K562 (cell line): Measurements from ENCODE around the gene MAZ. TPM values are rescaled to one million over a fixed set of nuclear protein-coding genes. Genes with fewer than 3 reads are reported as not detected.

Source experiments
- ADNP ChIP-seq: fragments of 200-800 bp; sonication (Bioruptor generic); IDR thresholded peaks from 2 replicates; pipeline ENCODE4 v1.6.1; 2016; ENCODE audit warnings: missing genetic modification characterization, missing compliant biosample characterization
- ATF1 ChIP-seq, 2 experiments: fragments of 450-650 bp in 1 of 2; IDR thresholded peaks; 2 replicates each; pipeline ENCODE4 v1.6.1; 2016; ENCODE audit warnings: missing compliant biosample characterization in 1 of 2, missing genetic modification characterization in 1 of 2
- BHLHE40 ChIP-seq: IDR thresholded peaks from 2 replicates; pipeline ENCODE4 v1.6.1; 2011; ENCODE audit warnings: low read length, improper control_type of control experiment
- FOXK2 ChIP-seq, 2 experiments: fragments of 450-650 bp; IDR thresholded peaks in 1 of 2; conservative IDR thresholded peaks in 1 of 2; 2 replicates each; pipeline ENCODE4 v1.6.1; 2016; ENCODE audit warnings: low read depth in 2 of 2, mild to moderate bottlenecking in 1 of 2
- FOXP4 ChIP-seq: sonication (generic); formaldehyde crosslinking; IDR thresholded peaks from 2 replicates; pipeline ENCODE4 v1.8.0; 2022; ENCODE audit warnings: mild to moderate bottlenecking, missing genetic modification reagents, borderline replicate concordance
- GMEB1 ChIP-seq: fragments of 250-450 bp; sonication (Bioruptor Pico); IDR thresholded peaks from 2 replicates; pipeline ENCODE4 v1.4.0; 2020; ENCODE audit warnings: mild to moderate bottlenecking
- MAX ChIP-seq: sonication (generic); formaldehyde crosslinking; IDR thresholded peaks from 2 replicates; pipeline ENCODE4 v1.9.0; 2022; ENCODE audit warnings: mild to moderate bottlenecking, missing genetic modification reagents
- NEUROD1 ChIP-seq: fragments of 150-350 bp; IDR thresholded peaks from 2 replicates; pipeline ENCODE4 v1.6.1; 2014; ENCODE audit warnings: borderline replicate concordance, low read length, low read depth; ENCODE audit not compliant: partially characterized antibody
- SMC3 ChIP-seq: conservative IDR thresholded peaks from 2 replicates; pipeline ENCODE4 v1.6.1; 2011; ENCODE audit warnings: low read depth, low read length, improper control_type of control experiment; ENCODE audit not compliant: insufficient read depth
- TCF3 ChIP-seq: sonication (generic); formaldehyde crosslinking; IDR thresholded peaks from 2 replicates; pipeline ENCODE4 v1.4.0; 2020; ENCODE audit warnings: mild to moderate bottlenecking, missing genetic modification reagents
- THRAP3 ChIP-seq: fragments of 450-650 bp; IDR thresholded peaks from 2 replicates; pipeline ENCODE4 v1.6.1; 2016; ENCODE audit warnings: mild to moderate bottlenecking, inconsistent platforms, borderline replicate concordance
- XRCC4 ChIP-seq: IDR thresholded peaks from one replicate; pipeline ENCODE4 v1.6.1; 2011; ENCODE audit not compliant: insufficient read depth, insufficient read length; ENCODE audit errors: extremely low read depth
- XRCC5 ChIP-seq: fragments of 200-400 bp; formaldehyde crosslinking; IDR thresholded peaks from 2 replicates; pipeline ENCODE4 v1.6.1; 2017; ENCODE audit warnings: low read depth, mild to moderate bottlenecking, low read length
- ZNF212 ChIP-seq: fragments of 450-650 bp; formaldehyde crosslinking; IDR thresholded peaks from 2 replicates; pipeline ENCODE4 v1.4.0; 2020; ENCODE audit warnings: mild to moderate bottlenecking
- ZNF316 ChIP-seq: fragments of 450-650 bp; IDR thresholded peaks from 2 replicates; pipeline ENCODE4 v1.6.1; 2016
- ZNF507 ChIP-seq: conservative IDR thresholded peaks from 2 replicates; pipeline ENCODE4 v1.6.1; 2017; ENCODE audit warnings: missing genetic modification characterization, missing compliant biosample characterization
- ZNF740 ChIP-seq, 3 experiments: fragments of 200-800 bp in 1 of 3; sonication (Bioruptor generic) in 1 of 3; sonication (generic) in 1 of 3; formaldehyde crosslinking in 1 of 3; IDR thresholded peaks; 2 replicates each; pipeline versions ENCODE4 v1.6.1 to v1.8.0; 2016 to 2022; ENCODE audit warnings: mild to moderate bottlenecking in 2 of 3, missing compliant biosample characterization in 2 of 3, missing genetic modification characterization in 2 of 3, missing genetic modification reagents in 1 of 3
- polyA plus RNA-seq, 8 experiments: library from polyadenylated mRNA; depleted of rRNA in 4 of 8; stranded (reverse) in 5 of 8; unstranded in 3 of 8; fragments of >200 nt; fragmentation: Nextera tagmentation in 2 of 8; fragmentation: Illumina TruSeq in 1 of 8; extraction: Ambion mirVana in 2 of 8; extraction: Trizol in 1 of 8; gene quantifications; 2 replicates each; pipeline versions ENCODE4 v1.2.1 to v1.2.3, GENCODE V29; 2011 to 2014; ENCODE audit warnings: inconsistent platforms in 1 of 8, missing spikeins in 1 of 8
- total RNA-seq, 7 experiments: library from RNA; depleted of rRNA in 6 of 7; stranded (reverse); fragments of >200 nt in 6 of 7; fragmentation: Illumina TruSeq in 2 of 7; extraction: Trizol in 2 of 7; gene quantifications; 2 replicates each; pipeline versions ENCODE4 v1.2.1 to v1.2.3, GENCODE V29; 2011 to 2021; ENCODE audit warnings: low replicate concordance in 1 of 7

The MAZ gene
- total and polyA plus RNA-seq, 9 of the 15 experiments (the other 6 are each of a cell fraction or from before 2014, with no cell fraction given): 45.4 to 532 (median 250) TPM

GRCh38 chr16:29811170-29811895 lies 5.0 kb downstream of the MAZ start (continued):
- no peak for TF ChIP-seq FOXP4
- no peak for TF ChIP-seq NEUROD1
- no peak for TF ChIP-seq TCF3 (CRISPR knock-in tag)
- no peak for TF ChIP-seq ZNF316
- TF ChIP-seq ZNF740 (CRISPR knock-in tag; IDR thresholded peaks at IDR 0.05): peak; percentile 20; the same call in 1 of the 2 replicates
- no peak for TF ChIP-seq ZNF740 (tag; IDR thresholded peaks at IDR 0.05)
- TF ChIP-seq ZNF212 (CRISPR knock-in tag): no peak
- TF ChIP-seq MAX (CRISPR knock-in tag): peak; percentile 56
- TF ChIP-seq BHLHE40: no peak
- no peak; the same call in 1 of the 2 replicates for TF ChIP-seq XRCC5
- no peak for TF ChIP-seq ZNF507 (tag)
- no peak for TF ChIP-seq THRAP3
- TF ChIP-seq GMEB1: no peak
- TF ChIP-seq XRCC4: no peak
- TF ChIP-seq FOXK2 (conservative IDR thresholded peaks at IDR 0.05 in 1 of 2, IDR thresholded peaks at IDR 0.05 in 1 of 2; ENCODE audit: low read depth in 2 of 2): no peak
- 0 out of 2 replicates have a peak, but pooled peaks have one; percentile 4 for TF ChIP-seq SMC3
- TF ChIP-seq ADNP: no peak
- no peak for TF ChIP-seq ATF1 (CRISPR knock-in tag; IDR thresholded peaks at IDR 0.05)
- peak; percentile 75 for TF ChIP-seq ATF1 (tag; IDR thresholded peaks at IDR 0.05)
